HG03159 (cell line): Measurements from ENCODE around the gene RASEF.
"Not testable (repeated sequence)": the region's sequence is repeated elsewhere in the genome, so short reads cannot be mapped to it uniquely, and the experiment has no call there.

ENCODE experiments used
- ATAC-seq: cut with Tn5 transposase; IDR thresholded peaks from one replicate; pipeline ENCODE4 v1.9.1; 2021; ENCODE audit warnings: mild to moderate bottlenecking, moderate library complexity; ENCODE audit not compliant: unreplicated experiment

RASEF gene

DNA sequence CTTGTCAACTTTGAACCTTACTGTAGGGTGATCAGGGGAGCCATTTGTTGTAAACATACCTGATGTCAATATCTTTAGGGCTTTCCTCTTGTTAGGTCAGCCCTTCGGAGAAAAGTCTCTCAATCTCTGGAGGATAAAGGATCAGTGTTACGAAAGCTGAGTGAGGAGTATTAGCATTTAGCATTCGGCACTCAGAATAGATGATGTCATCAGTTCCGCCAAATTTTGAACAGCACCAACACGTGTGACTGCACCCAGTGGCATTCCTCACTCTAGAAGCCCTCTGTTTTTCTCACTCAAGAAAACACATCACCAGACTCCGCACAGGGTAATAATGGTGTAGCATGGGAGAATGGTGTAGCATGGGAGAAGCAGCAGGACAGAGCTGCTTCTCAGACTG lies 87.8 kb downstream of the RASEF start:
- no peak for ATAC-seq

DNA sequence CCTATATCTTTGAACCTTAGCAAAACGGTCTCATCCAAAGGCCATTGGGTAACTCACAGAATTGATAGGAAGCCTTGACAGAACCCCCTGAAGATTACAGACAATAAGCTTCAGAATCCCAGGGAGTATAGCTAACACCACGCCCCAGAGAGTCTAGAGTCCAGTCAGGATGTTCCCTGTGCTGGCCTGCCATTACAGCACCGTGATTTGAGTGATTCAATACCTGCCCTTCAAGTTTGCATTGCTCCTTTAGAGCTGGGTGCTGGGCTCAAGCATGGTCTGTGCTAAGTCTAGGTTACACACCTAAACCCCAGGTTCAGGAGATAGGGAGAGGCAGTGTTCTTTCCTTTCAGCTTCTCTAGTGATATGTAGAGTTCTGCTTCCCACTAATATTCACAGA lies 90.5 kb downstream of the RASEF start:
- ATAC-seq: no peak

DNA sequence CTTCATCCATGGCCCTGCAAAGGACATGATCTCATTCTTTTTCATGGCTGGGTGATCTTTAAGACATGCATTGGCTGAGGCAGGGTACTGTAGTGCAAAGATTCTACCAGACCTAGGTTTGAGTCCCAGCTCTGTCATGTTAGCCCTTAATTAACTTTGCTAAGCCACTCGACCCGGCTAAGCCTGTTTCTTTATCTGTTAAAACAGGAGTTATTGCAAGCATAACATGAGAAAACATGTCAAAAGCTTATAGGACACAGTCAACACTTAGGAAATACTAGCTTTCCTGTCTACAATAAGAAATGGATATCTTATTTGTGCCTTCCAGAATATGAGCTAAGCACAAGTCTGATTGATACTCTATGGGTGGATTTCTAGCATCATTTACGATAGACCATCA lies 92.6 kb downstream of the RASEF start:
- ATAC-seq: no peak

DNA sequence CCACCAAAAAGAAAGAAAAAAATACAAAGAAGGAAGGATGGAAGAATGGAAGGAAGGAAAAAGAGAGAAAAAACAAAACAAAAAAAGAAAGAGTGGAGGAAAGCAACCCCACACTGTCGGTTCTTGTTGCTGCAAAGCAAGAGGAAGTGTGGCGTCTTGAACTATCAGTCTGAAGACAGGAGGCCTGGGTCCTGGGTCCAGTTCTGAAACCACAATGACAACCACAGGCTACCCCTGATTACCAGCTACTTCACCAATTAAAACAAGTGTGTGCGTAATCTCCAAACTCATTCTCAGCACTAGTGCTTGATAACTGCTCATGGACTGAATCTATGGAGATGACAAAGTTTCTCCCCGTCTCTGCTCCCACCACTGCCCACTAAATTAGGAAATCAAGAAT lies 93.7 kb downstream of the RASEF start:
- no peak for ATAC-seq

DNA sequence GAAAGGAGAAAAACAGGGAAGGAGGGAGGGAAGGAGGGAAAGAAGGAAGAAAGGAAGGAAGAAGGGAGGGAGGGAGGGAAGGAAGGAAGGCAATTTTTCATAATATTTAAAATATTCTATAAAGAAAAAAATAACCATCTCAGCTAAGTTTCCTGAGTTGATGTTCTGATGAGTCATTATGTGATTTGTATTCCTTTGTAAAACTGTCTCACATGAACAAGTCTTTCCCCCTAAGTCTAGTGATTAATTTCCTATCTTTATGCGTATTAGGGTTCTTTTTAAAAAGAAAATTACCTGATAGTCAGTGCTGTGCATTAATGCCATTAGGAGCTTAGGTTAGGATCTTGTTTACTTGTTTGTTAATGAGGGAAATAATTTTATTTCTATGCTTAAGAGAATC lies 94.1 kb downstream of the RASEF start:
- no peak for ATAC-seq

DNA sequence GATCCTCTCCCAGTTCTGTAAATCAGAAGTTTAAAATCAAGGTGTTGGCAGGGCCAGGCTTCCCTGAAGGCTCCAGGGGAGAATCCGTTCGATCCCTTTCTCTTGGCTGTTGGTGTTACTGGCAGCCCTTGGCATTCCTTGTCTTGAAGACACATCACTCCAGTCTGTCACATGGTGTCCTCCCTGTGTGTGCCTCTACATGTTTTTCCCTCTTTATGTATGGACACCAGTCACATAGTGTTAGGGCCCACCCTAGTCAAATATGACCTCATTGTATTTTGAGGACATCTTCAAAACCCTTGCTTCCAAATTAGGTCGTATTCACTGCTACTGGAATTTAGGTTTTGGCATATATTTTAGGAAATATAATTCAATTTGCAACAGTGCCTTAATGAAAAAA lies 94.6 kb downstream of the RASEF start:
- ATAC-seq: no peak

DNA sequence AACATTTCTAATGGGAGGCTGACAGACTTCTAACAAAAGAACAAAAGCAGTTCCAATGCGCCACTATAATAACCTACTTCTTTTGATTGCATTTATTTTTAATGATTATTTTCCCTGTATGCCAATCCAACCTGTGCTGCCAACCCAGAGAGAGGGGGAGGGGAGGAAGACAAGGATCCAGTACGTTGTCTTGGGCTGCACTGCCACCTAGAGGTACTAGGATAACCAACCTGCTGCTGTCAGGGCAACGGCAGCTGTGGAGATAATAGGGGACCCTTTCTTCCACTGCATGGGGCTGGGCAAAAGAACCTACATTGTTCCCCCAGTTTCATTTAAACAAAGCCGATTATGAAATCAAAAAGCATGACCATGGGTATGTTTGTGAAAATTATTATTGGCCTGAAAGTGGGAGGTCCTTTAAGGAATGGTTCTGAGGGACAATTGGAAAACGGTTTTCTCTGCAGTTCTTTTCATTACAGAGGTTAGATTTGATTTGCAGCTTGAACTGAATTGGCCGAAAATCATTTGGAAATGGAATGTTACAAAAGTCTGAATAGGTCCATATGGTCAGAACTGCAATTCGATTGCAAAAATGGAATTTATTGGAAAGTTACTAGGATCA lies 101.3 kb downstream of the RASEF start:
- ATAC-seq: peak; percentile 99

DNA sequence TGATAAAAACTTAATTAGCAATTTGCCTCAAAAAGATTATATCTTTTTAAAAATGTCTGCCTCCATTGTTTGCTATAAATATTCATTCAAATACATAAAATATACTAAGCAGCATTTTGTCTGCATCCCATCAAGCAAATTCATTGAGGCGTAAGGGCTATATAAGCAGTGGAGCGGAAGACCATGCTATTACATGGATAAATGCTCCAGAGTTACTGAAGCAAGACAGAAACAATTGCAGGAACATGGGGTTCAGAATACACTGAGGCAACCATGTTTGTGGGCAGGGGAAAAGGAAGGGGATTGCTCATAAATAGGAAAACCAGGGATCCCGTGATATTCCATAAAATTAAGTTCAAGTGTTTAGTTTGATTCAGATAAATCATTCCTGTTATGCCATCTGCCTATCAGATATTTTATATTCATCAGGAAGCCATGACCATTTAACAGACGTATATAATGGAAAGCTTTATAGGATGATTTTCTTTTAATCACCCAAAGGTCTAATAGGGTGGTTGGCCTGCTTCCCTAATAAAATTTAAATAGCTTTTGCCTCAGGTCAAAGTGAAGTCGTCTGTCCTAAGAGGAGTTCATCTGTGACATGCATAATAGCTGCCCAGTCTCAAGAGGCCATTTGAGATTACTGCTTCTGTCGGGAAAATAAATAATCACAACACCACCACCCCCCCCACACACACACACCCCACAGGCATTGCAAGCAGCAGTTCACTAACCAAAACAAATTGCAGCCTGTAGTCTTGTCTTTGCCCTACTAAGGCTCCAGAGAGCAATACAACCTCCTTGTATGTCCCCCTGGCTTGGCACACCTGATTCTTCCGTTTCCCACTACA lies 105.2 kb downstream of the RASEF start:
- no peak for ATAC-seq

DNA sequence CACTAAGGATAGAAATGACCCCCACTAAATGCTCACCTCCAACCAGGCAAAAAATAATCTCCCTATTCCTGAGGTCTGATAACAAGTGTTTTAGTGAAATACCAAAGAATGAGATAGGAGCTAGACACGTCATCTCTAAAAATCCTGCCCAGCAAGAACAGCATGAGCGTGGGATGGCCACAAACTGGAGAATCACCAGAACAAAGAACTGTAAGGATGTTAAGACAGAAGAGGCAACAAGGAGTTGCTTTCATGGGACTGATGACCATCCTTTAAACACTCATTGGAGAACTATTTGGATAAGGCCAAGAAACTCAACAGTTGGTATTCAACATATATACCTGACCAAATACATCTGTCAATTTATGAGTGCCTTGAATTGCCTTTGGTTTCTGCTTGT lies 113.7 kb downstream of the RASEF start:
- no peak for ATAC-seq

DNA sequence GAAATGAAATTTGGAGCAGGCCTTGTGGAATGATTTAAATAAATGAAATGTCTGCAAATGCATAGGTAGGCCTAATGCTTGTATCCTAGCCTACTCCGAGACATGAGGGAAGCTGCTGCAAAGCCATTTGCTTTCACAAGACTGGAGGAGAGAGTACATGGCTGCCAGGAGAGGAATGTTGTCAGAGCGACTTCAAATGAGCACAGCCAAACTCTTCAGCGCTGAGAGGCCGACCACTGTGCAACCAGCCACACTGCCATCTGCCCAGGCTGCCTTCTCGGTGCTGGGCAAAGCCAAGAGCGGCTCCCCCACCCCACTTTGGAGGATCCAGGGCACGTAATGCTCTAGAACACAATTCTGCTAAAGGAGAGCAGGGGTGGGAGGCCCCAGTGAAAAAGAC lies 122.6 kb downstream of the RASEF start:
- no peak for ATAC-seq

DNA sequence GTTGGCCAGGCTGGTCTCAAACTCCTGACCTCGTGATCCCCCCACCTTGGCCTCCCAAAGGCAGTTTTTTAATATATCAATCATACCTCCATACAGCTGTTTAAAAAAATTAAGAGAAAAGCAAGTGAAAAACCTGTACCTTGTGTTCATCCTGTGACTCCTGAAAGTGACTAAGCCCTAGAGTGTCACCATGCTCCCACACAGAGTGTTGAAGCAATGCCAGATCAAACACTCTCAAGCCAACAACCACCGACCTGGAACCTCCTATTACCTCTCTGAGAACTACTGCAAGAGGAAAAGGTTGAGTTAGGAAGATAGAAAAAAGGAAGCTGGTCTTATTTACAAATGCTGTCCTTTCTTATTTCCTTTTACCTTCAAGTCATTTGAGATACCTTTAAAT lies 123.5 kb downstream of the RASEF start:
- no peak for ATAC-seq

DNA sequence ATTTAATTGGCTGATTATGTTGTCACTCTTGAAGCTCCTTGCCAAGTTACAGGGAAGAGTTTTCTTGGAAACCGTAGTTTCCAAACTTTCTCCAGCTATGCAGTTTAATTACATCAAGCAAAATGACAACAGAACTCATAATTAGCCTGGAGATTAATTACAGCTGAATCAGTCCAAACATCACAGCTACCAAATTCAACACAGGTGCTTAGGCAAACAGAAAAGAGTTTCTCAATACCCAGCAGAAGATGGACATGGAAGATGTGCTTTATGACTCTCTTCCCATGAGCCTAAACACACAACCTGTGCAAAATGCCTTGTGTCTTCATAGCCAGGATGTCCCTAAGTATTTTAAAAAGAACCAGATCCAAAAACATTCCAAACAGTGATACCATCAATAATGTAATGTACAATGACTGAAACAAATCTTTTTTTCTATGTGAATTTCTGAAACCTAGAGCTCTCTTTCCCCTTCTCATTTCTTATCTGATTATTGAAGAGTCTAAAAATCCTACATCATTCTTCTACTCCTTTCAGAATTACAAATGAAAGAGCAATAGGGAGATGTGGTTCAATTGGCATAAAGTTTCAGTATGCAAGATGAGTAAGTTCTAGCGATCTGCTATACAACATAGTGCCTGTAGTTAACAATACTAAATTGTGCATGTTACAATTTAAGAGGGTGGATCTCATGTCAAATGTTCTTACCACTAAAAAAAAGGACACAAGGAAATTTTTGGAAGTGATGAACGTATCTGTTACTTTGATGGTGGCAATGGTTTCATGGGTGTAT lies 124.3 kb downstream of the RASEF start:
- ATAC-seq: no peak

DNA sequence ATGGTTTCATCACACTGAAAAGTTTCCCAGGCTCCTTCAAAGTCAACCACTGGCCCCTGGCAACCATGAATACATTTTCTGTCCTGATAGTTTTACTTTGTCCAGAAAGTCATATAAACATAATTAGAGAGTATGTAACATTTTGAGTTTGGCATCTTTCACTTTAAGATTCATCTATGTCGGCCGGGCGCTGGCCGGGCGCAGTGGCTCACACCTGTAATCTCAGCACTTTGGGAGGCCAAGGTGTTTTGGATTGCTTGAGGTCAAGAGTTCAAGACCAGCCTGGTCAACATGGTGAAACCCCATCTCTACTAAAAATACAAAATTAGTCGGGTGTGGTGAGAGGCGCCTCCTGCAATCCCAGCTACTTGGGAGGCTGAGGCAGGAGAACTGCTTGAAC lies 126.4 kb downstream of the RASEF start:
- ATAC-seq: not testable (repeated sequence)

DNA sequence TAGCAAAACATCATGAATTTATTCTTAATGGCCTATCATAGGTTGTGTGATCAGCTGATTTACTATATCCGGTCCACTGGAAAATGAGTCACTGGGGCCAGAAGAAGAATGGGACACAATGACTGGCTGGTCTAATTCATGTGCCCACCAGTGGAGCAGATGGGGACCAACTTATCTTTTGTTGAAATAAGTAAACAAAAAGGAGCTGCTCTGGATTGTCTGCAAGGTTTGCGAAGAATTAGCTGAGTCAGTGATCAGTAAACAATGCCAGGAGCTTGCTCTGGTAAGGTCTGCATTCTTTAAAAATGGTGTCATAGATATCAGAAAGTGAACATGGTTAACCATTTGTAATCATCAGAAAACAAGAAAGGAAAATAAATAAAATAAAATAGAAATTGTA lies 128.0 kb downstream of the RASEF start:
- no peak for ATAC-seq

DNA sequence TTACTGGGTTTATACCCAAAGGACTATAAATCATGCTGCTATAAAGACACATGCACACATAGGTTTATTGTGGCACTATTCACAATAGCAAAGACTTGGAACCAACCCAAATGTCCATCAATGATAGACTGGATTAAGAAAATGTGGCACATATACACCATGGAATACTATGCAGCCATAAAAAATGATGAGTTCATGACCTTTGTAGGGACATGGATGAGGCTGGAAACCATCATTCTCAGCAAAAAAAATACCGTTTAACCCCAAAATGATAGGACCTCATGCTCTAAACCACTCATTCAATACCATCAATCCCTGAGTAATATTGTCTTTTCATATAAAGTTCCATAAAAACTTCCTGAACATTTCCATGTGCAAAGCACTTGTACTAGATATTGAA lies 128.9 kb downstream of the RASEF start:
- not testable (repeated sequence) for ATAC-seq

DNA sequence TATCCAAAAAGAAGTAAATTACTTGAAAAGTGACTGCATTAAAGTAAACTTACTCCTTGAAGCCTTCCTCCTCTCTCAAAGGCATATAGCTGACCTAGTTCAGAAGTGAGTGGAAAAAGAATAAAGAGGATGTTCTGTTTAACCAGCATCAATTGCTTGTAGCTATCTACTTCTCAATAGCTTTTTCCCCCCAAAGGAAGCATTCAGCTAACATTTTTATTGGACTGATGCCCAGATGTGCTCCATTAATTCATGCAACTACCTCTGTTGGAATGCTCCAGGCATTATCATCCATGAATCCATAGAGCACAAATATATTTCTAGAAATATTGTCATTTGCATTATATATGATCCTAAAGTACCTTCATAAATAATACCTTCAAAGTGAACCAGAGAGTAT lies 132.8 kb downstream of the RASEF start:
- no peak for ATAC-seq
